Epidermal melanocyte (primary cell): ENCODE data around the gene PMEPA1.

ENCODE experiments used
- DNase-seq: peaks from one replicate; pipeline ENCODE4 v3.0.0; 2011; ENCODE audit warnings: low spot score; ENCODE audit not compliant: insufficient read length

Gene PMEPA1

GRCh38 chr20:57712341-57712740 is 2.5 kb upstream of the PMEPA1 start:
- no peak for DNase-seq

- DNase-seq, result no peak
Observed at GRCh38 chr20:57711826-57712225, 2.0 kb upstream of the PMEPA1 start.

- DNase-seq, result no peak
Observed at GRCh38 chr20:57711311-57711712, 1.5 kb upstream of the PMEPA1 start.

- no peak for DNase-seq
Observed at GRCh38 chr20:57710841-57711240, 1.0 kb upstream of the PMEPA1 start.

- no peak for DNase-seq
Observed at GRCh38 chr20:57708694-57709673, 831 bp downstream of the PMEPA1 start.

GRCh38 chr20:57707849-57708693 is 1.7 kb downstream of the PMEPA1 start:
- DNase-seq, result no peak

GRCh38 chr20:57707320-57707719 is 2.5 kb downstream of the PMEPA1 start:
- no peak for DNase-seq

- DNase-seq, result no peak
Observed at GRCh38 chr20:57705127-57705899, 4.5 kb downstream of the PMEPA1 start.

GRCh38 chr20:57704245-57704644 is 5.6 kb downstream of the PMEPA1 start:
- DNase-seq, result no peak

GRCh38 chr20:57703013-57703412 is 6.8 kb downstream of the PMEPA1 start:
- DNase-seq, result no peak

GRCh38 chr20:57702521-57702920 is 7.3 kb downstream of the PMEPA1 start:
- no peak for DNase-seq

GRCh38 chr20:57702091-57702490 is 7.7 kb downstream of the PMEPA1 start:
- no peak for DNase-seq

GRCh38 chr20:57701651-57702050 is 8.2 kb downstream of the PMEPA1 start:
- DNase-seq, result no peak

- DNase-seq, result no peak
Observed at GRCh38 chr20:57701090-57701489, 8.7 kb downstream of the PMEPA1 start.

GRCh38 chr20:57699395-57699794 is 10.4 kb downstream of the PMEPA1 start:
- DNase-seq, result no peak

GRCh38 chr20:57698867-57699275 is 10.9 kb downstream of the PMEPA1 start:
- DNase-seq, result no peak

- DNase-seq, result peak; percentile 91
Observed at GRCh38 chr20:57698116-57698866, 11.5 kb downstream of the PMEPA1 start.

- no peak for DNase-seq
Observed at GRCh38 chr20:57697543-57697942, 12.3 kb downstream of the PMEPA1 start.

- no peak for DNase-seq
Observed at GRCh38 chr20:57696401-57696961, 13.3 kb downstream of the PMEPA1 start.

- no peak for DNase-seq
Observed at GRCh38 chr20:57695940-57696339, 13.9 kb downstream of the PMEPA1 start.
